Fibroblast of peridontal ligament (primary cell): ENCODE data around the gene BORCS5.

ENCODE experiments used
- DNase-seq: peaks from one replicate; pipeline ENCODE4 v3.0.0-alpha.2; 2010; ENCODE audit errors: extremely low read depth

BORCS5 gene

DNA sequence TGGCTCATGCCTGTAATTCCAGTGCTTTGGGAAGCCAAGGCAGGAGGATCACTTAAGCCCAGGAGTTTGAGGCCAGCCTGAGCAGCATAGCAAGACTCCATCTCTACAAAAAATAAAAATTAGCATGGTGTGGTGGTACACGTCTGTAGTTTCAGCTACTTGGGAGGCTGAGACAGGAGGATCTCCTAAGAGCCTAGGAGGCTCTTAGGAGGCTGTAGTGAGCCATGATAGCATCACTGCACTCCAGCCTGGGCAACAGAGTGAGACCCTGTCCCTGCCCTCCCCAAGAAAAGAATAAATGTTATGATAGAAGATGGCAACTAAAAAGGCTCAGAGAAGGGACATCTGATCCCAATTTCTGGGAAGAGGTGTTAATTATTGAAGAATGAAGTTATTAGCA, 3.6 kb upstream of the BORCS5 start:
- DNase-seq, result no peak

DNA sequence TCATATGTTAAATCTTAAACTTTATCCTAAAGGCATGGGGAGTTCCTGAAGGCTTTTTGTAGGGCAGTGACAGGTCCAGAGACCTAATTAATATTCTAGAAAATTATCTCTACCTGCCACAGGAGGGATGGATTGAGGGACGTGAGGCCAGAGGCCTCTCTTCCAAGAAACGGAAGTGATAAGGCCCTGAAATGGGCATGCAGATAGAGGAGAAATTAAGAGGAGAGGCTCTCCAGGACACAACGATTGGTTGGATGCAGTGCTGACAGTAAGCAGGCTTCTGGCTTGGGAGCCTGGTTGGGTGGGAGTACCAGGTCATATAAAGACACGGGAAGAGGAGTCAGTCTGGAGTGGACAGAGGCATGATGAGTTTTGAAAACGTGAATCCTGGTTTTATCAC, 3.1 kb upstream of the BORCS5 start:
- no peak for DNase-seq

DNA sequence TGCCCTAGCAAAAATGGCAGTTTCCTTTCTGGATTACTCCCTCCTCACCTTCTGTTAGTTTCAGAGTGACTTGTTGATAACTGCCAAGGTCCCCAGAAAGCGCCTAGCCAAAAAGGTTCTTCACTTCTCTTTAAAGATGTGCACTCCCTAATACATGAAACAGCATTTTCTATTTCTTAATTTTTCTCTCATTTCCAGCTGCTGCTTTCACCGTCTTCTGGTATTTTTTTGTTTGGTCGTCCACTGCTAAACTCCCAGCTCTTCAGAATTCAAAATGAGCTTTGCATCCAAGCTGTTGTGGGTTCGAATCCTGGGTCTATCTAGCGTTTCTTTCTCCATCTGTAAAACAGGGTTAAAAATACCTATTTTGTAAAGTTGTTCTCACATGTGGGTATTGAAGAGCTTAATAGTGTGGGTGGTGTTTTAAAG, 397 bp upstream of the BORCS5 start:
- DNase-seq, result no peak

DNA sequence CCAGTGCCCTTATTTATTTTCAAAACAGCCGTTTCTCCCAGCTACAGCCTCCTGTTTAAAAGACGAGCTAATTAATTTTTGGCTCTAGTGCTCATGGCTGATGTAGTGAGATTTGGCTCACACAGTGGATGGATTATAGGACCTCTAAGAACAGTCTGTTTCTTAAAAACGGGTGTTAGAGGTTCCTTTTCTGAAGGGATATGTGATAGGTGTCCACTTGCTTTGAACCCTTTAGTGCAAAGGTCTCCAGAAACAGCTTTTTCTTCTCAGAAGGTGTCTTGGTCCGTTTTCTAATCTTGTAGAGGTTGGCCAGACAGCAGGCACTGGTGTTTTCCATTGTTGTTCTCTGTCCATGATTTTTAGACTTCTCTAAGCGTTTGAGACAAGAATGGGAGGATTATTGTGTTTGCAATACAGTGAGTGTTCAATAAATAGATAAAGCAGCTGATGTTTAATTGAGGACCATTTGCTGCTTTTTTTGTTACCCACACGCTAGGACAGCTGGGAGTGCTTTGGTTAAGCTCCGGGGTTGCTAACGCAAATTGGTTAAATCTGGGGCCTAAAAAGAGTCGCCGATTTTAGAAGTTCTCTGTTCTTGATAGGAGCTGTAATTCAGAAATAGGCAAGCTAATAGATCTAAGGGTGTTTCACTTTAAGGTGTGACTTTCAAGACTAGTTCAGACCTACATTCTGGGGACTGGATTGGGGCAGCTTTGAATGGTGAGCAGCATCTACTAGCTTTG, 1.0 kb downstream of the BORCS5 start:
- peak; percentile 40 for DNase-seq

DNA sequence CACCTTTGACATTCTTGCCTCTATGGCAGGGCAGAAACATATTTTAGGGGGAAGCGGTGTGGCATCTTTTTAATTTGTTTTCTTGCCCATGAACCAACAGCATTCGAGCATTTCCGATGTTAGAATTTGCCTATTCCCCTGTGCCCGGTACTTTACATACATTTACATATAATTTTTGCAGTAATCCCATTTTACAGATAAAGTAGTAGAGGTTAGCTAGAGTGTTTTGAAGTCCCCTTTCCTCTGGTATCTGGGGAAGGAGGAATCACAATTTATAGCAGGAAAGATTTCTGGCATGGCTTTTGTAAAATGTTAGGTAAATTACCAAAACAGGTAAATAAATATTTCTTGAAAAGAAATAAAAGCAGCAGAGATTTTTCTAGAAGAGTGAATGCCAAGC, 1.6 kb downstream of the BORCS5 start:
- no peak for DNase-seq

DNA sequence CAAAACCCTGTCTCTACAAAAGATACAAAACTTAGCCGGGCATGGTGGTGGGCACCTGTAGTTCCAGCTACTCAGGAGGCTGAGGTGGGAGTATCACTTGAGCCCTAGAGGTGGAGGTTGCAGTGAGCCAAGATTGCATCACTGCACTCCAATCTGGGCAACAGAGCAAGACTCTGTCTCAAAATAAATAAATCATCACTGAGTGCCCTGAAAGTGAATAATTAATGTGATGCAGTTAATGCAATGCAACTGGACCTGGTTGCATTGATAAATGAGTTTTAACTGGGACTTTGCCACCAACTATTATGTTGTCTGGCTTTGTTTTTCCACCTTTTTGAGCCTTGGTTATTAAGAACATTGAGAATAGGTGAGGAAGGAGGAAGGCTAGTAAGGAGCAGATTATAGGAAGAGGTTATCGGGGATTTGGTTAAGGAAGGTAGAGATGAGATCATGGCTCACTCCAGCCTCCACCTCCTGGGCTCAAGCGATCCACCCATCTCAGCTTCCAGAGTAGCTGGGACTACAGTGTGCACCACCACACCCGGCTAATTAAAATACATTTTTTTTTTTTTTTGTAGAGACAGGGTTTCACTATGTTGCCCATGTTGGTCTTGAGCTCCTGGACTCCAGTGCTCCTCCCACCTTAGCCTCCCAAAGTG, 8.0 kb downstream of the BORCS5 start:
- no peak for DNase-seq

DNA sequence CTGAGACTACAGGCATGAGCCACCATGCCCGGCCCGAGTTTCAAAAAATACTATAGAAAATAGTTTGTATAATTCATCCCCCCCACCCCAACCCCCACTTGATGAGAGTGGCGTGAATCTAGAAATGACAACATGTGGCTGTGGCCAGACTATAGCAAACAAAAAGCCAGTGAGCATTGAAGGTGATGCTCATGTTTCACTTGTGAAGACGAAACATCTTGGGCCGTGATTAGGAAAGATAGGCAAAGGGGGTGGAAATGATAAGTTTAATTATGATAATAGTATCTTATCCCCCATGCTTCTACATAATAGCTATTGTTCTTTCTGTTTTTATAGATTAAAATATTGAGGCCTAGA, 8.5 kb downstream of the BORCS5 start:
- no peak for DNase-seq

DNA sequence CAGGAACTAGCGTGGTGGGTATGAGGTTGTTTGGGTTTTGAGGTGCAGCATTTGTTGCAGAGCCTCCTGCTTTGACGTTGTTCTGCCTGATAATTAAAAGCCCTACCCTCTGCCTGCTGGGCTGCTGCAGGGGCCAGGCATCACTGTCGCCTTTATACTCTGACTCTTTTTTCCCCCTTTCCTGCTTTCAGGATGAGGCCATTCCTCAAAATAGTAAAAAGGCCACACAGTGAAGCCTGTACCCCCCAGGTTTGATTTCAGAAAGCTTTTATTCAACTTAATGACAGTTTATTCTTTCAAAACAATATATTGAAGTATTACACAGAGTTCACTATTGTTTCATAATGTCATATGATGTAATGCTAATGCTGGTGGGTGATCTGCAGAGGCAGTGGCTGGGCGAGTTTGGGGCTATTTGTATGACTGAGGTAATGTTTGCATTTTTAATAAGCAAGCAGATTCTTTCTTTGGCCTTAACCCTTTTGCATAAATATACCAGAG, 9.1 kb downstream of the BORCS5 start:
- peak; percentile 38 for DNase-seq

DNA sequence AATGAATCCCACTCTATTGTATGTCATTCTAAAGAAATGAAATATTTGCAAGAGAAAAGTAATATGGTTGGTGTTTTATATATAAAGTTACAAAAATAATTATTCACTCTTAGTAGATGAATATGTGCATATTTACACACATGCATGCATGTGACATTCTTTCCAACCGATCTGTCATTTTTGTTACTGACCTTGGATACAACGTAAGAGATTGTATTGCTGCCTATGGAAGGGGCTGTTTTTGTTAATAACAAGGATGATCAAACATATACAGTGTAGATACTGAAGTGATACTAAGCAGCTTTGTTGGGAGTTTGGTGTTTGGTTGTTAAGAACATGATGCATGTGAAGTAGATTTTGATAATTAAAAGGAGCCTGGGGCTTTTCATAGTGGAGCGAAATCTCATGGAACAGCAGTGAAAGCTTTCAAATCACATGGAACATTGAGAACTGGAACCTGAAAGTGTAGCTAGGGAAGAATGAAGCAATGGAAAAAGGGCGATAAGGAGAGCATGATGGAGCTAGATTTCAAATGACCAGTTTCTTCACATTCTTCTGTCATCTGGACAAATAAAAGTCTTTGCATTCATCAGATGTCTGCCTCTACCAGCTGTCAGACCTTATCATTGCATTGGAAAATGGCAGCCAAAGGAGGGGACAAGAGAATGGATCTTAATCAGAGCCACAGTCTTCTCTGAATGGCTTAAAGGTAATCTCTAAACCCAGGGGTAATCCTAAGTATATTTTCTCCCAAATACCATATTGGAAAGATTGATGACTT, 10.0 kb downstream of the BORCS5 start:
- no peak for DNase-seq

DNA sequence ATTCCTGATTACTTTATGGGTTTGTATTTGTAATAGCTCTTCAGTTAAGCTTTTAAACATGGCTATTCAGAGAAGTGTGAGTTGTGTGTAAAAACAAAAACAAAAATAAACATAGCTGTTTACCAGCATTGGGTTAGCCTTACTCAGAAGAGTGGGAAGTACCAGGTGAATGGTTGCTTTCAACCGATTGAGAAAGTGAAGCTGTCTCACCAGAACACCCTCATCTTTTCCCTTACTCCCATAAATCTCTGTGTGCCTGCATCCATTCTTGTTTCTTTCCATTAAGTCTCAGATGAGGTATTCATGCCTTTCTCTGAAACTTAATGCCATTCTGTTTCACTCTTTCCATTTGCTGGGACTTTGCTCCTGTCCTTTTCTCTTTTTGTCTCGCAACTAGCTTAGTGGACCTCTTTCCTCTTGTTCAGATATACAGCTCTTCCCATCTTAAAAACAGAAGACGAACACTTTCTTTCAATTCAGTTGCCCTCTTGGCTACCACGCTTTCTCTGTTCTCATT, 10.7 kb downstream of the BORCS5 start:
- no peak for DNase-seq

DNA sequence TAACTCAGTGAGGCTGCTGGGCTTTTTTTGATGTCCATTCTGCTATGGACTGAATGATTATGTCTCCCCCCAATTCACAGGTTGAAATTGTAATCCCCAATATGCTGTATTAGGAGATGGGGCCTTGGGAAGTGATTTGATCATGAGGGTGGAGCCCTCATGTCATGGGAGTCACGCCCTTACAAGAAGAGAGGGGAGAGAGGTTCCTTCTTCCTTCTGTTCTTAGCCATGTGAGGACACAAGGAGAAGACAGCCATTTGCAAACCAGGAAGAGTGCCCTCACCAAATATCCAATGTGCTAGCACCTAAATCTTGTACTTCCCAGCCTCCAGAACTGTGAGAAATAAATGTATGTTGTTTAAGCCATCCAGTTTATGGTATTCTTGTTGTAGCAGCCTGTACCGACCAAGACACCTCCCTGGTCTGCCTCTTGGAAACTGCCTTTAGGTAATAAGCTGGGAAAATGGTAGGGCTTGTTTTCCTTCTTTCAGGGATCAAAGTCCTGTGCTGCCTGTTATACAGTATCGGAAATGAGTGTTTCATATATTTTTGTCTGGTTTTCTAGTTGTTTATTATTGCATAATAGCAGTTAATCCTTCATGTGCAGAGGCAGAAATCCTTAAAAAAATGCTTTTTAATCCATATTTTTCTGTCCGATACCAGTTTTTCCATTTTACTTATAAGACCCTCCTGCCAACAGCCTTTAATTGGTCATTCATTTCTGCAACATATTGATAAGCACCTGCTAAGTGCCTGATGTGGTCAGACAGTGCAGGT, 16.3 kb downstream of the BORCS5 start:
- DNase-seq, result no peak

DNA sequence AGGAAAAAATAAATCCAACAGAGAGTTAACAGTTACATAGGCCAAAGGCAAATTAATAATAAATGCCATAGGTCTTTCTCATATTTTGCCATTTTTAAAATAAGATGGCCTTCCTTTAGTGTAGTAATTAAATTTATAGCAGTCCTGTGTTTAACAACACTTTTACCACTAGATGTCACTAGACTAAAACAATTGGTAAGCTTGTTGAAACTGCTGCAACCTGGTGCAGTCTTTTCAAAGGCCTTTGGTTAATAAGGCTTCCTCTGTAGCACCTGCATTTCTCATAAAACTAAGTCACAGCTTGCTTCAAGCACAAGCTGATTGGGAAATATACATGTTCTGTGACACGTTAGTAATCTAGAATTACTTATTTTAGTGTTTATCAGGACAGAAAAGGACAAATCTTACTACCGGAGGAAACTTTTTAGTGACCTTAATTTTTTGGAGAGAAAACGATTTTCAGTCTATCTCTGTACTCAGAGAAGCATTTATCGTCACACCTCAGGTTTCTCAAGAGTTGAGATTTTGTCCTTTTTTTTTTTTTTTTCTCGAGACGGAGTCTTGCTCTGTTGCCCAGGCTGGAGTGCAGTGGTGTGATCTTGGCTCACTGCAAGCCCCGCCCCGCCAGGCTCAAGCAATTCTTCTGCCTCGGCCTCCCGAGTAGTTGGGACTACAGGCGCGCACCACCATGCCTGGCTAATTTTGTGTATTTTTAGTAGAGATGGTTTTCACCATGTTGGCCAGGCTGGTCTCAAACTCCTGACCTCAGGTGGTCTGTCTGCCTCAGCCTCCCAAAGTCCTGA, 20.0 kb downstream of the BORCS5 start:
- DNase-seq, result peak; percentile 90

DNA sequence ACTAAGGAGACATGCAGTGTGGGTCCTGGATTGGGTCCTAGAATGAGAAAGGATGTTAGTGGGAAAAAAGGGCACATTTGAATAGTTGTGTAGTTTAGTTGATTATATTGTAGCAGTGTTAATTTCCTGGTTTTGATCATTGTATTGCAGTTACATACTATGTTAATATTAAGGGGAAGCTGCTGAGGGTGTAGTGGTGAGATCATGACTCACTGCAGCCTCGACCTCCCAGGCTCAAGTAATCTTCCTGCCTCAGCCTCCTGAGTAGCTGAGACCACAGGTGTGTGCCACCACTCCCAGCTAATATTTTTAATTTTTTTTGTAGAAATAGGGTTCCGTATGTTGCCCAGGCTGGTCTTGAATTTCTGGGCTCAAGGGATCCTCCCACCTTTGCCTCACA, 21.7 kb downstream of the BORCS5 start:
- DNase-seq, result no peak

DNA sequence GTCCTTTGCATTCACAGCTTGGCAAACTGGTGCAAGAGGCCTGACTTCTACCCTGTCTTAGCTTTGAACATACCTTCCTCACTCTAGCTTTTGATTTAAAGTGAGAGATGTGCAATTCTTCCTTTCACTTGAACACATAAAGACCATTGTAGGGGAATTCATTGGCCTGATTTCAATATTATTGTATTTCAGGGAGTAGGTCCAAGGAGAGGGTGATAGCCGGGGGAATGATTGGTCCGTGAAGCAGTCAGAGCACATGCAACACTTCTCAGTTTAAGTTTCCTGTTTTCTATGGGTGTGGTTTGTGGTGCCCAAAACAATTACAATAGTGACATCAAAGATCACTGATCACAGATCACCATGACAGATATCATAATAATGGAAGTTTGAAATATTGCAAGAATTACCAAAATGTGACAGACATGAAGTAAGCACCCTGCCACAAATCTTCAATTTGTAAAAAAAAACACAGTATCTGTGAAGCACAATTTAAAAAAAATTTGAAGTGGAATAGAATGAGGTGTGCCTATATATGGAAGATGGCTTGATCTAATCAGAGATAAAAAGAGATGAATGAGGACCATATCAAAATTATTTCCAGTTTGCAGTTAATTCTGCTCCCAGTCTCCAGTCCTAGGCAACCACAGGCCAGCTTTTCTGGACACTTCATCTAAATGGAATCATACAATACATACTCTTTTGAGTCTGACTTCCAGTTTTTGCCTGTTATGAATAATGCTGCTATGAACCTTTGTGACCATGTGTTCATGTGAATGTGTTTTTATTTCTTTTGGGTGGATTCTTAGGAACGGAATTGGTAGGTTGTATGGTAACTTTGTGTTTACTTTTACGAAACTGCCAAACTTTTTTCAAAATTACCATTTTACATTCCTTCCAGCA, 23.2 kb downstream of the BORCS5 start:
- DNase-seq, result peak; percentile 56

DNA sequence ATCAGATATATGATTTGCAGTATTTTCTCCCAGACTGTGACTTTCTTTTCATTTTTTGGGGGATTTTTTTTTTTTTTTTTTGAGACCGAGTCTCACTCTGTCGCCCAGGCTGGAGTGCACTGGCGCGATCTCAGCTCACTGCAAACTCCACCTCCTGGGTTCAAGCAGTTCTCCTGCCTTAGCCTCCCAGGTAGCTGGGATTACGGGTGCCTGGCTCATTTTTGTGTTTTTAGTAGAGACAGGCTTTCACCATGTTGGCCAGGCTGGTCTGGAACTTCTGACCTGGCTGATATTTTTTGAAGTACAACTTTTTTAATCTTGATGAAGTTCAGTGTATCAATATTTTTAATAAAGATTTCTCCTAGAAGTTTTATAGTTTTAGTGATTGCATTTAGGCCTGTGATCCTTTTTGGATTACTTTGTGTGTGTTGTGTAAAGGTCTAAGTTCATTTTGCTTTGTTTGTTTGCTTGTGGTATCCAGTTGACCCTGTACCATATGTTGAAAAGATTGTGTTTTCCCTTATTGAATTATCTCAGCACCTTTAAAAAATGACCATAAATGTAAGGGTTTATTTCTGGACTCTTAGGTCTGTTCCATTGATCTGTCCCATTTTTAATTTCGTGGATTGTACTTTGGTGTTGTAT, 24.2 kb downstream of the BORCS5 start:
- DNase-seq, result no peak

DNA sequence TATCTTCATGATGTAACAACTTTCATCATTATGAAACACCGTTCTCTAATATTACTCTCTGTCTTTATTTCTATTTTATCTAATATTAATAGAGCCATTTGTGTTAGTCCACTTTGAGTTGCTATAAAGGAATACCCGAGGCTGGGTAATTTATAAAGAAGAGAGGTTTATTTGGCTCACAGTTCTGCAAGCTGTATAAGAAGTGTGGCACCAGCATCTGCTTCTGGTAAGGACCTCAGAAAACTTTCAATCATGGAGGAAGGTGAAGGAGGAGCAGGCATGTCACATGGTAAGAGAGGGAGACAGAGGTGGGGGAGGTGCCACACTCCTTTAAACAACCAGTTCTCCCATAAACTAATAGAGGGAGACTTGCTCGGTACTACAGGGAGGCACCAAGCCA, 25.1 kb downstream of the BORCS5 start:
- no peak for DNase-seq

DNA sequence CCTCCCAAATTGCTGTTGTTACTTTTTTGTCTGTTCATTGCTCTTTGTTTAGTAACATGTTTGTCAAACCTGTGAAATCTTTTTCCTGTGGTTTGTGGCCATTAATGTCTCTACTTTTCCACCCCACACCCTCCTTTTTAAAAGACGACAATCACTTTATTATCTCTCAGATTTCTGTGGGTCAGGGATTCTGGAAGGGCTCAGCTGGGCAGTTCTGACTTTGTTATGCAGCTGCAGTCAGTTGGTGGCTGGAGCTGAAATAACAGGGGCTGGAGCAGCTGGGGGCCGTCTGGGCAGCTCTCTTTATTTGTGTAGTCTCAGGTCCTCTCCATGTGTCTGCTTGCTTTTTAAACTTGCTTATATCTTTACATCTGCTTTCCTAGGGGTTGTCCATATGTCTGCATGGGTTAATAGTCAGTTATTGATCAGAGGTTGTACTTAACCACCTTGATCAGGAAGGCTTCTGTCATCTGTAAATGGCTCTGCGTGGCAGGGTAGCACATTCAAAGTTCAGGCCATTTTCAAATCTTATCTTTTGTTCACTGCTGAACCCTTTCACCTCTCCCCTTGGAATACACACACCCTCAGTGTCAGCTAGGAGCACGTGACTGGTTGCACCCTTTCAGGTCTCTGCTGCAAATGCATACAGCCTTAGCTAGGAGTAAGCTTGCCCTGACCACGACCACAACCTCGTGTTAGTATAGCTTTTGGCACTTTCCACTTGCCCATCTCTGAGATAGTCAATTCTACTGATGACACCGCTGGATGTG, 27.9 kb downstream of the BORCS5 start:
- no peak for DNase-seq

DNA sequence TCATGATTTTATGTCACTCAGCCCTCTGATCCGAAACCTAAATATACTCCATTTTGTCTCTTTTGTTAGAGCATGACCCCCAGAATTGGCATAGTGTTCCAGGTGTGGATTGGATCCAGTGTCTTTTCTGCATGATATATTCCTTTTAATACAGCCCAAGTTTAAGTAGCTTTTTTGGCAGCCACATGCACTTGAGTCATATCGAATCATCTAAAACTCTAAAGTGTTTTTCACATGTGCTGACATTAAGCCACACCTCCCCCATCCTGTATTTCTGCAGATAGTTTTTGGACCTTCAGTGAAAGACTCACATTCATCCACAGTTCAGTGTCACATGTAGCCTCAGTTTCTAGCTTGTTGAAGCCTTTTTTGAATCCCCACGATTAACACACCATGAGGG, 30.6 kb downstream of the BORCS5 start:
- peak; percentile 75 for DNase-seq

DNA sequence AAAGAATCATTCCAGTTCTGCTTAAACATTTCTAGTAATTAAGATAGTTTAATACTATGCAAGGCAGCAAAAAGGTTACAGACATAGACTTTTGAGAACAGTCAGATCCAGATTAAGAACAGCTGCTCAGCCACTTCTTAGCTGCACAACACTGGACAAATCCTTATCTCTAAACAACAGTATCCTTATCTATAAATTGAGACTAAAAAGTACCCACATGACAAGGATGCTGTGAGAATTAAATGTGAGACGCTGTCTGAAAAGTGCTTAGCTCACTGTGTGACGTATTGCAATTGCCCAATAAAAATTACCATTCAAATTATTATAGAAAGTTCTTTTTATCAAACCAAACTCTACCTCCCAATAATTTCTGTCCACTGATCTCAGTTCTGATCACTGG, 35.5 kb downstream of the BORCS5 start:
- no peak for DNase-seq
